ENCODE data around the gene TMEM259. TPM values are rescaled to one million over a fixed set of nuclear protein-coding genes. Genes with fewer than 3 reads are reported as not detected.
A peak's percentile ranks its signal among the peaks of the same experiment; 100 is the strongest.

TMEM259 gene
- total RNA-seq, 1 experiment from 2014 or later: 104 TPM

DNA sequence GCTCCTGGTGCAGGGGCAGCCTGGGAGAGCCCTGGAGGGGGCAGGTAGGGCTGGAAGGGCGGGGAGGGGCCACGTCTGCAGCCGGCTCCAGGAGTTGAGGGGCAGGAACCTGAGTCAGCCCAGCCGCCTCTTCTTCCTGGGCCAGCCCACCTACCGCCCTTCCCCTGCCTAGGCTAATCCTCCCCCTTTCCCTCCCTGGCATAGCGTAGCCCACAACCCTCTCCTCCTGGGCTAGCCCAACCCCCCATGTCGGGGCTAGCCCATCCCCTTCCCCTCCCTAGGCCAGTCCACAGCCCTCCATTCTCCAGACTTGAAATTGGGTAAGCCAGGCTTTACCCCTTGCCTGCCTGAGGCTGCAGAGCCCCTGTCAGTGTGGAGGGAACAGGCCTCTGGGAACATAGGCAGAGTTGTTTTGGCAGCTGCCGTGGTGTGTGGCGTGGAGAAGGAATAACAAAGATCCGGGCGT lies 57.4 kb downstream of the TMEM259 start:
- no peak for DNase-seq (ENCODE audit: low spot score)

DNA sequence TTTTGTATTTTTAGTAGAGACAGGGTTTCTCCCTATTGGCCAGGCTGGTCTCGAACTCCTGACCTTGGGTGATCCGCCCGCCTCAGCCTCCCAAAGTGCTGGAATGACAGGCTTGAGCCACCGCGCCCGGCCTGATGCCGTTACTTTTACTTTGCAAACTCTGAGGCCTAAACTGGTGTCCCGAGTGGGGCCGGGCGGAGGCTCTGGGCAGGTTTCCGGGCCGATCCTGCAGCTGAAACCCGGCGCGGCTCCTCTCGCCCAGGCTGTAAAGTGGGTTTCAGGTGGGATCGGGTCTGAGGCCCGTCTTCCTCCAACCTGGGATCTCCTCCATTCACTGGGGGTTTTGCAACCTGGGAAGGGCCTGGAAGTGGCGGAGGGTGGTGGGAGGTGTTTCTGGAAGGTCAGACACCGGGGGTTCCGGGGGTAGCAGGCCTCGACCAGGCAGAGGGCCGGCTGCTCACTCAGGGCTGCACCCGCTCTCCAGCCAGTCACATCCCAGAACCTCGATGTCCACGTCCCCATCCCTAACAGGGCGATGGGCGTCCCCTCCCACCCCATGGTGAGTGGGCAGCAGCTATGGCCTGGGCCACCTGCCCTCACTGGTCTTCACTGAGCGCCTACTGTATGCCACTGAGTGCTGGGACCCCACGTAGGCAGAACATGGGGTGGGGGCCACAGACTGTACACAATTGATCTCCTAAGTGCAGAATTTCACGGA lies 58.1 kb downstream of the TMEM259 start:
- no peak for DNase-seq (ENCODE audit: low spot score)

- peak; percentile 68 for DNase-seq (ENCODE audit: low spot score)
Observed at GRCh38 chr19:961866-962620, 58.9 kb downstream of the TMEM259 start.

GRCh38 chr19:960601-960938 lies 60.4 kb downstream of the TMEM259 start:
- DNase-seq (ENCODE audit: low spot score): no peak

- DNase-seq (ENCODE audit: low spot score): no peak
Observed at GRCh38 chr19:960020-960419, 60.9 kb downstream of the TMEM259 start.

Other genes starting within 250 kb of the TMEM259 start
- 171 and 174 TPM in 2 replicates for gene PTBP1, start 223.7 kb downstream of the TMEM259 start, total RNA-seq (2014; rRNA removed; shearing (Covaris generic))
- 7.5 and 12.7 TPM in 2 replicates for gene PLPPR3, start 199.2 kb downstream of the TMEM259 start, total RNA-seq (2014; rRNA removed; shearing (Covaris generic))
- 0.36 TPM in 1 of 2 replicates, not detected in the other for gene AZU1, start 193.3 kb downstream of the TMEM259 start, total RNA-seq (2014; rRNA removed; shearing (Covaris generic))
- gene PRTN3, start 180.1 kb downstream of the TMEM259 start, total RNA-seq (2014; rRNA removed; shearing (Covaris generic)): 0.14 and 0.16 TPM in 2 replicates
- gene ELANE, start 168.8 kb downstream of the TMEM259 start, total RNA-seq (2014; rRNA removed; shearing (Covaris generic)): not detected in 2 replicates
- gene CFD, start 161.5 kb downstream of the TMEM259 start, total RNA-seq (2014; rRNA removed; shearing (Covaris generic)): 14.4 and 16.2 TPM in 2 replicates
- 15.2 and 17.2 TPM in 2 replicates for gene MED16, start 127.9 kb downstream of the TMEM259 start, total RNA-seq (2014; rRNA removed; shearing (Covaris generic))
- not detected in 2 replicates for gene RNU6-9, start 127.6 kb downstream of the TMEM259 start, total RNA-seq (2014; rRNA removed; shearing (Covaris generic))
- 23.0 and 29.7 TPM in 2 replicates for gene R3HDM4, start 107.9 kb downstream of the TMEM259 start, total RNA-seq (2014; rRNA removed; shearing (Covaris generic))
- gene KISS1R, start 103.8 kb downstream of the TMEM259 start, total RNA-seq (2014; rRNA removed; shearing (Covaris generic)): not detected in 2 replicates
- 2.4 and 4.4 TPM in 2 replicates for gene ARID3A, start 95.1 kb downstream of the TMEM259 start, total RNA-seq (2014; rRNA removed; shearing (Covaris generic))
- gene WDR18, start 36.8 kb downstream of the TMEM259 start, total RNA-seq (2014; rRNA removed; shearing (Covaris generic)): 41.8 and 42.6 TPM in 2 replicates
- gene GRIN3B, start 20.7 kb downstream of the TMEM259 start, total RNA-seq (2014; rRNA removed; shearing (Covaris generic)): 0.38 TPM in 1 of 2 replicates, not detected in the other
- gene RNU6-2, start 399 bp upstream of the TMEM259 start, total RNA-seq (2014; rRNA removed; shearing (Covaris generic)): not detected in 2 replicates
- 219 and 243 TPM in 2 replicates for gene CNN2, start 5.5 kb upstream of the TMEM259 start, total RNA-seq (2014; rRNA removed; shearing (Covaris generic))
- gene ABCA7, start 19.0 kb upstream of the TMEM259 start, total RNA-seq (2014; rRNA removed; shearing (Covaris generic)): 5.1 and 8.6 TPM in 2 replicates
- 3.1 and 4.9 TPM in 2 replicates for gene ARHGAP45, start 46.0 kb upstream of the TMEM259 start, total RNA-seq (2014; rRNA removed; shearing (Covaris generic))
- gene POLR2E, start 74.3 kb upstream of the TMEM259 start, total RNA-seq (2014; rRNA removed; shearing (Covaris generic)): 265 and 318 TPM in 2 replicates
- 323 and 353 TPM in 2 replicates for gene GPX4, start 82.9 kb upstream of the TMEM259 start, total RNA-seq (2014; rRNA removed; shearing (Covaris generic))
- gene SBNO2, start 153.1 kb upstream of the TMEM259 start, total RNA-seq (2014; rRNA removed; shearing (Covaris generic)): 37.0 and 51.1 TPM in 2 replicates
- 87.8 and 98.9 TPM in 2 replicates for gene STK11, start 184.7 kb upstream of the TMEM259 start, total RNA-seq (2014; rRNA removed; shearing (Covaris generic))
- 0.93 and 0.95 TPM in 2 replicates for gene CBARP, start 216.9 kb upstream of the TMEM259 start, total RNA-seq (2014; rRNA removed; shearing (Covaris generic))
- 42.2 and 78.9 TPM in 2 replicates for gene ATP5F1D, start 220.6 kb upstream of the TMEM259 start, total RNA-seq (2014; rRNA removed; shearing (Covaris generic))
- gene MIDN, start 227.5 kb upstream of the TMEM259 start, total RNA-seq (2014; rRNA removed; shearing (Covaris generic)): 7.0 and 19.2 TPM in 2 replicates
- 124 and 266 TPM in 2 replicates for gene CIRBP, start 248.2 kb upstream of the TMEM259 start, total RNA-seq (2014; rRNA removed; shearing (Covaris generic))